Colonic mucosa (tissue), 4 donors: ENCODE measurements around the gene ZDHHC17. TPM values are rescaled to one million over a fixed set of nuclear protein-coding genes. Genes with fewer than 3 reads are reported as not detected.

Source experiments
- DNase-seq: peaks from one replicate; pipeline ENCODE4 v3.0.0-alpha.2; 2020
- H3K27ac ChIP-seq: fragments of 200-600 bp; one replicate; pipeline ENCODE4 v1.8.0; 2021
- H3K27me3 ChIP-seq: fragments of 200-600 bp; one replicate; pipeline ENCODE4 v1.8.0; 2021
- H3K36me3 ChIP-seq: fragments of 200-600 bp; one replicate; pipeline ENCODE4 v1.8.0; 2021
- H3K4me1 ChIP-seq: fragments of 200-600 bp; one replicate; pipeline ENCODE4 v1.8.0; 2021; ENCODE audit warnings: mild to moderate bottlenecking
- H3K4me3 ChIP-seq: fragments of 200-600 bp; one replicate; pipeline ENCODE4 v1.8.0; 2021
- H3K9ac ChIP-seq, 2 donors: one replicate each; pipeline ENCODE4 v1.7.0; 2013; ENCODE audit warnings: control low read depth in 2 of 2, low read depth in 2 of 2, low read length in 2 of 2
- H3K9me3 ChIP-seq: fragments of 200-600 bp; one replicate; pipeline ENCODE4 v1.8.0; 2021
- intact Hi-C: fragments of 100-400 bp; cut with DNase I; formaldehyde crosslinking; loops from one replicate; pipeline ENCODE4 v1.14.1; 2022
- total RNA-seq, 2 donors: library from RNA; stranded (reverse); fragmentation: NEBNext Ultra II Directional in 1 of 2; extraction: Animal tissue kit (Norgen Biotek cat#: 25700) in 1 of 2; gene quantifications; one replicate each; pipeline ENCODE4 v1.2.1, GENCODE V29; 2021
- TF ChIP-seq, protein P1 (sequence below): fragments of 200-600 bp; IDR thresholded peaks from one replicate; pipeline ENCODE4 v1.8.0; 2022; ENCODE audit warnings: antibody characterized with exemption, mild to moderate bottlenecking
- donor health status: healthy.
- donor health status: DM: no; HTN: no; CAD: no.
- donor health status: DM: no; HTN: no; CAD: no.

The ZDHHC17 gene
- total RNA-seq, 2 donors from 2014 or later = 15.7 to 16.6 TPM

DNA sequence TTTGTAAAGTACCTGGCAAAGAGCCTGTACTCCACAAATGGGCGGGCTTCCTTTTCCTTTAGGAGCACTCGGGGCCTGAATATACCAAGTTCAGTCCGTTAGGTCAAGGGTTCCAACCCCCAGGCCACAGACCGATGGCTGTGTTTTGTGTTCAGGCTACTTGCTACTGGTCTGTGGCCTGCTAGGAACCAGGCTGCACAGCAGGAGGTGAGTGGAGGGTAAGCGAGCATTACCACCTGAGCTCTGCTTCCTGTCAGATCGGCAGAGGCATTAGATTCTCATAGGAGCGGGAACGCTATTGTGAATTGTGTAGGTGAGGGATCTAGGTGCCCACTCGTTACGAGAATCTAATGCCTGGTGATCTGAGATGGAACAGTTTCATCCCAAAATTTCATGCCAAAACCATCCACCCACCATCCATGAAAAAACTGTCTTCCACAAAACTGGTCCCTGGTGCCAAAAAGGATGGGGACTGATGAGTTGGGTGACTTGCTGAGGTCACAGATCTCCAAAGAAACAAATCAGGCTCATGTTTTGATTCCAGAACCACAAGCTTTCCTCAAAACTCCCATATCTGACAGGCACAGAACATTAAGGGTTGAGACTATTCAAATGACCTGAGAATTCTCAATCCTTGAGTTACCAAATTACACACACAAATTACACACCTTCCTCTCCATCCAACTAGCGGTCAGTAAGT, 110.7 kb downstream of the ZDHHC17 start:
- no peaks in the 10 kb centered on the region for H3K9me3 ChIP-seq
- TF ChIP-seq, protein P1, sequence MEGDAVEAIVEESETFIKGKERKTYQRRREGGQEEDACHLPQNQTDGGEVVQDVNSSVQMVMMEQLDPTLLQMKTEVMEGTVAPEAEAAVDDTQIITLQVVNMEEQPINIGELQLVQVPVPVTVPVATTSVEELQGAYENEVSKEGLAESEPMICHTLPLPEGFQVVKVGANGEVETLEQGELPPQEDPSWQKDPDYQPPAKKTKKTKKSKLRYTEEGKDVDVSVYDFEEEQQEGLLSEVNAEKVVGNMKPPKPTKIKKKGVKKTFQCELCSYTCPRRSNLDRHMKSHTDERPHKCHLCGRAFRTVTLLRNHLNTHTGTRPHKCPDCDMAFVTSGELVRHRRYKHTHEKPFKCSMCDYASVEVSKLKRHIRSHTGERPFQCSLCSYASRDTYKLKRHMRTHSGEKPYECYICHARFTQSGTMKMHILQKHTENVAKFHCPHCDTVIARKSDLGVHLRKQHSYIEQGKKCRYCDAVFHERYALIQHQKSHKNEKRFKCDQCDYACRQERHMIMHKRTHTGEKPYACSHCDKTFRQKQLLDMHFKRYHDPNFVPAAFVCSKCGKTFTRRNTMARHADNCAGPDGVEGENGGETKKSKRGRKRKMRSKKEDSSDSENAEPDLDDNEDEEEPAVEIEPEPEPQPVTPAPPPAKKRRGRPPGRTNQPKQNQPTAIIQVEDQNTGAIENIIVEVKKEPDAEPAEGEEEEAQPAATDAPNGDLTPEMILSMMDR = no peak
- peaks cover 8% of the 10 kb centered on the region for H3K27me3 ChIP-seq
- H3K4me1 ChIP-seq = peaks cover 6% of the 10 kb centered on the region
- intact Hi-C loops = no loop called here
- no peaks in the 10 kb centered on the region for H3K36me3 ChIP-seq
- no peak for DNase-seq
- H3K27ac ChIP-seq = no peak overlapping the region
- H3K4me3 ChIP-seq = no peak overlapping the region
- H3K9ac ChIP-seq = no peak overlapping the region

DNA sequence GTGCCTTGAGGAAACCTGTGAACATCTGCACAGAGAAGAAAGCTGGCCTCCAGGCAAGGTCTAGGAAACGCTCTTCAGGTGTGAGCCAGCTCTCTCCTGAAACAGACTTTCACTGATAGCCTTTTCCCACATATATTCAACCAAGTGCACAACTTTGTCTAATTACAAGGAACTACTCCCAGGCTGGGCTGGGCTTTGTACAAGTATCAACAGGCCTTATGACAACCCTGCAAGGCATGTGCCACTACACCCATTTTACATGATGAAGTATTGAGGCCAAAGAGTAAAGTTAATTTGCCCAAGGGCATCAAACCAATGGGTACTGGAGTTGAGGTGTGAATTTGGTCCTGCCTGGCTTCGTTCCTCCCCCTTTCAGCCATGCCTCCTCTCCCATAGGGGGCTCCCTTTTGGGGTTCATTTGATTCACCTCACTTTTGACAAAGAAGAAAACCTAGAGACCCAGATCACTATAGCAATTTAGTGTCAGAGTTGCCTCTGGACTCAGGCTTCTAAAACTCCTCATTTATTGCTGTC, 112.8 kb downstream of the ZDHHC17 start:
- Histone ChIP-seq H3K9ac (no peak overlapping the region), H3K4me1 (peaks cover 6% of the 10 kb centered on the region), H3K27ac (no peak overlapping the region), H3K4me3 (no peak overlapping the region), H3K36me3 (no peaks in the 10 kb centered on the region), H3K27me3 (peaks cover 8% of the 10 kb centered on the region), H3K9me3 (no peaks in the 10 kb centered on the region)
- no peak for DNase-seq
- TF ChIP-seq, protein P1 = no peak
- intact Hi-C loops = no loop called here

DNA sequence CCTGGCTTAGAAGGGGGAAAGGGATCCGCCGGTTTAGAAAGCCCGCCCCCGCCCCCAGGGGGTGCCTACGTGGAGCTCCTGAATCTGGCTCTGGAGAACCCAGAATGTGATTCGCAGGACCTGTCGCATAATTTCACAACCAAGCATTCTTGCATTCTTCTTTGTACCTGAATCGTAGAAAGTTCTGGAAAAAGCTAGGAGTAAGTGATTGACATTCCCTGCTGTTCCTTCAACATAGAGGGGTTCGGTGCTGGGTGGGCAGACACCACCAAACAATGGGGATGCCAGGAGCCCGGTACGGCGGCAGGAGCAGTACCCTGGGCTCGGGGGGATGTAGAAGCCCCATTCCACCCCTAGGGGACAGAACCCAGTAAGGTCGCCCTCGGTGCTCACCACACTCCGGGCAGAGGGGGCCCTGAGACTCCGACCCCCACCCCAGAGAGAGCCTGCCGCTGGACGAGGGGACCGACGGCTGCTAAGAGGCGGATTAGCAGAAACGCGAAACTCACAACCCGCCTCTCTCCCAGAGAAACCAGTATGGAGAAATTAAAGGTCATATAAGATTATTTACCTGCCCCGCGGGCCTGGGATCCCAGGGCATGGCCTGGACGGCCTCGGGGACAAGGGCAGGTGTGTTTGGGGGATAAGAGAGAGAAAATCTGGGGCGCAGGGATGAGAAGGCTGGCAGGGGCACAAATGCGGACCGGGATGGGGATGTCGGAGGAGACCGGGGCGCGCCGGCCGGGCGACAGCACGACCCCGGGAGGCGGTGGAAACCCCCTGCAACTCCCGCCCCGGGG, 114.4 kb downstream of the ZDHHC17 start:
- Histone ChIP-seq H3K9ac (peak overlapping the region in 1 of 2 donors; percentile 32), H3K4me1 (peaks cover 6% of the 10 kb centered on the region), H3K36me3 (no peaks in the 10 kb centered on the region), H3K4me3 (peak overlapping the region; percentile 66), H3K9me3 (no peaks in the 10 kb centered on the region), H3K27me3 (peaks cover 8% of the 10 kb centered on the region), H3K27ac (peak overlapping the region; percentile 48)
- TF ChIP-seq, protein P1 = no peak
- DNase-seq = peak; percentile 27
- intact Hi-C loops = no loop called here

GRCh38 chr12:76878899-76879709, 115.2 kb downstream of the ZDHHC17 start, which contains the start of gene CSRP2:
TSS of gene CSRP2 (minus strand) at chr12:76879019. CDS start at chr12:76866260, 12,759 bp downstream.
- peaks cover 6% of the 10 kb centered on the region for H3K4me1 ChIP-seq

More at GRCh38 chr12:76878899-76879709, 115.2 kb downstream of the ZDHHC17 start, which contains the start of gene CSRP2:
- intact Hi-C loops = no loop called here
- DNase-seq = peak; percentile 90
- Histone ChIP-seq H3K9ac (peak within 1 kb of the TSS; percentile 29 to 69), H3K27me3 (peaks cover 8% of the 10 kb centered on the region), H3K4me3 (peak within 1 kb of the TSS; percentile 66), H3K9me3 (no peaks in the 10 kb centered on the region), H3K27ac (peak within 1 kb of the TSS; percentile 48), H3K36me3 (no peaks in the 10 kb centered on the region)
- TF ChIP-seq, protein P1 = no peak
